Measurements from ENCODE around the gene WDR37.

WDR37 gene

GRCh38 chr10:1110674-1111119 lies 54.5 kb downstream of the WDR37 start:
- H3K27ac ChIP-seq (ENCODE audit: low read depth, low read length) = no peak overlapping the region

GRCh38 chr10:1114315-1114714 lies 58.1 kb downstream of the WDR37 start:
- H3K9me3 ChIP-seq (ENCODE audit: control insufficient read depth, insufficient read depth, low read length) = no peaks in the 10 kb centered on the region
- peaks cover 63% of the 10 kb centered on the region for H3K36me3 ChIP-seq (ENCODE audit: control insufficient read depth, low read length)
- TF ChIP-seq CTCF (IDR thresholded peaks at IDR 0.05; ENCODE audit: low read depth, low read length, poor library complexity, severe bottlenecking) = no peak
- TF ChIP-seq EZH2phosphoT487 (IDR thresholded peaks at IDR 0.05; ENCODE audit: borderline replicate concordance, low read length) = no peak
- no peaks in the 10 kb centered on the region for H3F3A ChIP-seq (ENCODE audit: control insufficient read depth, insufficient read depth)
- H3K27ac ChIP-seq (ENCODE audit: low read depth, low read length) = no peak overlapping the region
- H3K4me1 ChIP-seq (ENCODE audit: control insufficient read depth, low read length) = no peaks in the 10 kb centered on the region
- H3K79me2 ChIP-seq (ENCODE audit: control insufficient read depth, low read length) = peaks cover 7% of the 10 kb centered on the region
- H3K4me2 ChIP-seq (ENCODE audit: low read length) = no peak overlapping the region
- H3K9me2 ChIP-seq (replicated peaks; ENCODE audit: control insufficient read depth, low read length) = no peaks in the 10 kb centered on the region
- no peaks in the 10 kb centered on the region for H3K27me3 ChIP-seq (ENCODE audit: control insufficient read depth, low read length)
- no peak overlapping the region for H3K4me3 ChIP-seq (ENCODE audit: low read length)
- no peaks in the 10 kb centered on the region for H4K20me1 ChIP-seq (ENCODE audit: control insufficient read depth, insufficient read depth, low read depth, low read length)

More at GRCh38 chr10:1110674-1111119, 54.5 kb downstream of the WDR37 start:
- TF ChIP-seq EZH2phosphoT487 (IDR thresholded peaks at IDR 0.05; ENCODE audit: borderline replicate concordance, low read length) (no peak), CTCF (IDR thresholded peaks at IDR 0.05; ENCODE audit: low read depth, low read length, poor library complexity, severe bottlenecking) (no peak)
- Histone ChIP-seq H3K9me2 (replicated peaks; ENCODE audit: control insufficient read depth, low read length) (no peaks in the 10 kb centered on the region), H3K4me3 (ENCODE audit: low read length) (no peak overlapping the region), H3K4me1 (ENCODE audit: control insufficient read depth, low read length) (no peaks in the 10 kb centered on the region), H3K27me3 (ENCODE audit: control insufficient read depth, low read length) (no peaks in the 10 kb centered on the region), H3K36me3 (ENCODE audit: control insufficient read depth, low read length) (peaks cover 72% of the 10 kb centered on the region), H3K79me2 (ENCODE audit: control insufficient read depth, low read length) (peaks cover 7% of the 10 kb centered on the region), H4K20me1 (ENCODE audit: control insufficient read depth, insufficient read depth, low read depth, low read length) (no peaks in the 10 kb centered on the region), H3K4me2 (ENCODE audit: low read length) (no peak overlapping the region), H3F3A (ENCODE audit: control insufficient read depth, insufficient read depth) (no peaks in the 10 kb centered on the region), H3K9me3 (ENCODE audit: control insufficient read depth, insufficient read depth, low read length) (no peaks in the 10 kb centered on the region)

- Histone ChIP-seq H3K79me2 (ENCODE audit: control insufficient read depth, low read length) (peaks cover 4% of the 10 kb centered on the region), H3K9me2 (replicated peaks; ENCODE audit: control insufficient read depth, low read length) (no peaks in the 10 kb centered on the region), H3K4me1 (ENCODE audit: control insufficient read depth, low read length) (no peaks in the 10 kb centered on the region), H3K4me2 (ENCODE audit: low read length) (no peak overlapping the region), H4K20me1 (ENCODE audit: control insufficient read depth, insufficient read depth, low read depth, low read length) (no peaks in the 10 kb centered on the region), H3F3A (ENCODE audit: control insufficient read depth, insufficient read depth) (no peaks in the 10 kb centered on the region), H3K9me3 (ENCODE audit: control insufficient read depth, insufficient read depth, low read length) (no peaks in the 10 kb centered on the region), H3K27ac (ENCODE audit: low read depth, low read length) (no peak overlapping the region), H3K27me3 (ENCODE audit: control insufficient read depth, low read length) (no peaks in the 10 kb centered on the region), H3K36me3 (ENCODE audit: control insufficient read depth, low read length) (peaks cover 58% of the 10 kb centered on the region), H3K4me3 (ENCODE audit: low read length) (no peak overlapping the region)
- no peak for TF ChIP-seq CTCF (IDR thresholded peaks at IDR 0.05; ENCODE audit: low read depth, low read length, poor library complexity, severe bottlenecking)
- TF ChIP-seq EZH2phosphoT487 (IDR thresholded peaks at IDR 0.05; ENCODE audit: borderline replicate concordance, low read length) = no peak
Observed at GRCh38 chr10:1114719-1115606, 58.8 kb downstream of the WDR37 start.

Measured in DOHH2 (cell line).